SIG-M5 treated with dmso at 0.1 percent for 504 hours (cell line): ENCODE results near the gene DYNLT1.
A peak's percentile ranks its signal among the peaks of the same experiment; 100 is the strongest.
"Not testable (repeated sequence)": the region's sequence is repeated elsewhere in the genome, so short reads cannot be mapped to it uniquely, and the experiment has no call there.

Experiments used
- DNase-seq: peaks from one replicate; lab custom pipeline; 2025; ENCODE audit not compliant: unreplicated experiment; lab: John Stamatoyannopoulos, UW

The DYNLT1 gene

GRCh38 chr6:158624684-158625682, 19.6 kb downstream of the DYNLT1 start:
- DNase-seq, result no peak

- no peak for DNase-seq
Measured at GRCh38 chr6:158622545-158623190, 21.9 kb downstream of the DYNLT1 start.

- DNase-seq, result no peak
Measured at GRCh38 chr6:158621694-158622544, 22.6 kb downstream of the DYNLT1 start.

GRCh38 chr6:158620963-158621693, 23.4 kb downstream of the DYNLT1 start:
- DNase-seq, result no peak

- DNase-seq, result no peak
Measured at GRCh38 chr6:158619922-158620801, 24.4 kb downstream of the DYNLT1 start.

- DNase-seq, result not testable (repeated sequence)
Measured at GRCh38 chr6:158618289-158618688, 26.3 kb downstream of the DYNLT1 start.

- DNase-seq, result not testable (repeated sequence)
Measured at GRCh38 chr6:158614606-158615005, 29.9 kb downstream of the DYNLT1 start.

- DNase-seq, result no peak
Measured at GRCh38 chr6:158611541-158612370, 32.8 kb downstream of the DYNLT1 start.

- DNase-seq, result no peak
Measured at GRCh38 chr6:158611039-158611438, 33.5 kb downstream of the DYNLT1 start.

- no peak for DNase-seq
Measured at GRCh38 chr6:158610319-158610968, 34.1 kb downstream of the DYNLT1 start.

- DNase-seq, result no peak
Measured at GRCh38 chr6:158609455-158610155, 34.9 kb downstream of the DYNLT1 start.

GRCh38 chr6:158608221-158608620, 36.3 kb downstream of the DYNLT1 start:
- no peak for DNase-seq

GRCh38 chr6:158607411-158608170, 37.0 kb downstream of the DYNLT1 start:
- DNase-seq, result no peak

GRCh38 chr6:158606935-158607334, 37.6 kb downstream of the DYNLT1 start:
- DNase-seq, result no peak

GRCh38 chr6:158606011-158606410, 38.5 kb downstream of the DYNLT1 start:
- DNase-seq, result not testable (repeated sequence)

GRCh38 chr6:158605266-158605878, 39.2 kb downstream of the DYNLT1 start:
- peak; percentile 23 for DNase-seq
